ENCODE data around the gene DOCK10. TPM values are rescaled to one million over a fixed set of nuclear protein-coding genes. Genes with fewer than 3 reads are reported as not detected.
"Not testable (repeated sequence)": the region's sequence is repeated elsewhere in the genome, so short reads cannot be mapped to it uniquely, and the experiment has no call there.

DOCK10 gene
- total RNA-seq, 2 donors from 2014 or later: 334 to 378 TPM

- Mint-ChIP-seq H3K4me3 (peak overlapping the region; percentile 83), H3K36me3 (peaks cover 25% of the 10 kb centered on the region), H3K9me3 (no peaks in the 10 kb centered on the region), H3K27me3 (no peaks in the 10 kb centered on the region), H3K27ac (peak overlapping the region; percentile 92 to 98), H3K4me1 (ENCODE audit: low read depth in 2 of 2) (peaks cover 76 to 85% of the 10 kb centered on the region in 2 donors)
- DNase-seq (ENCODE audit: low spot score) (no peak), ATAC-seq (peak; percentile 81 to 89)
Observed at GRCh38 chr2:224957540-224958461, 84.5 kb downstream of the DOCK10 start.

DNA sequence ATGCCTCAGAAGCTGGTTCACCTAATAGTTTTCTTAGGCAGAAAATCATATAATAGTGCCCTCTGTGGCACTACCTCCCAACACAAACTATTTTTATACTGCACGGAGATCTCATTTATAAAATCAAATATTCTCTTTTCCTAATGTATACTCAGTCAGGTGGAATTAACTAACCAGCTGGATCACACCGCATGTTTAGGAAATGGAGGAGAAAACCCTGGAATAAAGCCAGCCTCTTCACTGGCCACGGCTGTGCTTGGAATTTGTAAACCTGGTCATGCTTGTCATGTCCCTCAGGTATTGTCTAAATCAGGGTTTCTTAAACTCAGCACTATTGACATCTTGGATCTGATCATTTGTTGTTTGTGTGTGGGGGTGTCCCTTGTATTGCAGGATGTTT lies 85.6 kb downstream of the DOCK10 start:
- Mint-ChIP-seq H3K4me1 (ENCODE audit: low read depth in 2 of 2) (peaks cover 75 to 86% of the 10 kb centered on the region in 2 donors), H3K27me3 (no peaks in the 10 kb centered on the region), H3K27ac (peak overlapping the region; percentile 92 to 98), H3K36me3 (peaks cover 24% of the 10 kb centered on the region), H3K9me3 (peaks cover 4% of the 10 kb centered on the region), H3K4me3 (no peak overlapping the region)
- DNase-seq (ENCODE audit: low spot score) (no peak), ATAC-seq (no peak)

- H3K27ac Mint-ChIP-seq: peak overlapping the region; percentile 12 to 98
- no peak for ATAC-seq
- no peaks in the 10 kb centered on the region for H3K27me3 Mint-ChIP-seq
- peaks cover 4% of the 10 kb centered on the region for H3K9me3 Mint-ChIP-seq
- peaks cover 78 to 86% of the 10 kb centered on the region in 2 donors for H3K4me1 Mint-ChIP-seq (ENCODE audit: low read depth in 2 of 2)
- H3K4me3 Mint-ChIP-seq: no peak overlapping the region
- peaks cover 16% of the 10 kb centered on the region for H3K36me3 Mint-ChIP-seq
- no peak for DNase-seq (ENCODE audit: low spot score)
Observed at GRCh38 chr2:224954980-224955379, 87.3 kb downstream of the DOCK10 start.

GRCh38 chr2:224952936-224953657 lies 89.2 kb downstream of the DOCK10 start:
- H3K27ac Mint-ChIP-seq: peak overlapping the region; percentile 84 to 93
- peaks cover 4% of the 10 kb centered on the region for H3K9me3 Mint-ChIP-seq
- DNase-seq (ENCODE audit: low spot score) (no peak), ATAC-seq (peak; percentile 71 to 85)
- peaks cover 26% of the 10 kb centered on the region for H3K36me3 Mint-ChIP-seq
- peaks cover 80 to 87% of the 10 kb centered on the region in 2 donors for H3K4me1 Mint-ChIP-seq (ENCODE audit: low read depth in 2 of 2)
- H3K27me3 Mint-ChIP-seq: no peaks in the 10 kb centered on the region
- H3K4me3 Mint-ChIP-seq: peak overlapping the region; percentile 81

- peaks cover 76 to 87% of the 10 kb centered on the region in 2 donors for H3K4me1 Mint-ChIP-seq (ENCODE audit: low read depth in 2 of 2)
- H3K36me3 Mint-ChIP-seq: peaks cover 25% of the 10 kb centered on the region
- ATAC-seq (peak; percentile 54 to 71), DNase-seq (ENCODE audit: low spot score) (no peak)
- peaks cover 4% of the 10 kb centered on the region for H3K9me3 Mint-ChIP-seq
- H3K4me3 Mint-ChIP-seq: peak overlapping the region; percentile 84
- H3K27ac Mint-ChIP-seq: peak overlapping the region; percentile 84 to 93
- H3K27me3 Mint-ChIP-seq: no peaks in the 10 kb centered on the region
Observed at GRCh38 chr2:224951723-224952481, 90.4 kb downstream of the DOCK10 start.

DNA sequence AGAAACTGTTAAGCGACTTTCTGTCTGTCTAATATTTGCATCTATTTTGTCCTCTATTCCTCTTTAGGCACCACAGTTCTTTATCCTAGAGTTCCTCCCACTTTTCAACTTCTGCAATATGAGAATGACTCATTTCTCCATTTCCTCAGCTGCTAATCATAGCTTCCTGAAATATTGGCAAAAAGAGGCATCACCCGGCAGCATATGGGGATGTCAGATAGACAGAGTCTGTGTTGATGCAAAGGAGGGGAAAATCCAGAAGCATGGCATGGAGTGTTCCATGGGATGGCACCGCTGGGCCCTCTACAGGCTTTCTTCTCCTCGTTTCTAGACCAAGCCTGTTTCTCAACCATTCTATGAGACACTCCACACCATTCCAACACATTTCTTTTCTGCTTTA lies 93.4 kb downstream of the DOCK10 start:
- H3K4me1 Mint-ChIP-seq (ENCODE audit: low read depth in 2 of 2): peaks cover 79 to 89% of the 10 kb centered on the region in 2 donors
- peak overlapping the region; percentile 62 for H3K4me3 Mint-ChIP-seq
- H3K9me3 Mint-ChIP-seq: peaks cover 4% of the 10 kb centered on the region
- H3K27ac Mint-ChIP-seq: peak overlapping the region; percentile 84 to 93
- DNase-seq (ENCODE audit: low spot score): no peak
- H3K27me3 Mint-ChIP-seq: no peaks in the 10 kb centered on the region
- H3K36me3 Mint-ChIP-seq: peaks cover 33% of the 10 kb centered on the region
- ATAC-seq: no peak

GRCh38 chr2:224948005-224948404 lies 94.3 kb downstream of the DOCK10 start:
- Mint-ChIP-seq H3K4me3 (peak overlapping the region; percentile 93), H3K27me3 (no peaks in the 10 kb centered on the region), H3K27ac (peak overlapping the region; percentile 84 to 93), H3K4me1 (ENCODE audit: low read depth in 2 of 2) (peaks cover 73 to 89% of the 10 kb centered on the region in 2 donors), H3K9me3 (peaks cover 4% of the 10 kb centered on the region), H3K36me3 (peaks cover 26% of the 10 kb centered on the region)
- DNase-seq (ENCODE audit: low spot score) (no peak), ATAC-seq (no peak)

- Mint-ChIP-seq H3K36me3 (peaks cover 26% of the 10 kb centered on the region), H3K9me3 (peaks cover 4% of the 10 kb centered on the region), H3K27ac (peak overlapping the region; percentile 84 to 93), H3K4me3 (peak overlapping the region; percentile 93), H3K27me3 (no peaks in the 10 kb centered on the region), H3K4me1 (ENCODE audit: low read depth in 2 of 2) (peaks cover 70 to 87% of the 10 kb centered on the region in 2 donors)
- DNase-seq (ENCODE audit: low spot score): no peak
- no peak for ATAC-seq
Observed at GRCh38 chr2:224947566-224947965, 94.7 kb downstream of the DOCK10 start.

DNA sequence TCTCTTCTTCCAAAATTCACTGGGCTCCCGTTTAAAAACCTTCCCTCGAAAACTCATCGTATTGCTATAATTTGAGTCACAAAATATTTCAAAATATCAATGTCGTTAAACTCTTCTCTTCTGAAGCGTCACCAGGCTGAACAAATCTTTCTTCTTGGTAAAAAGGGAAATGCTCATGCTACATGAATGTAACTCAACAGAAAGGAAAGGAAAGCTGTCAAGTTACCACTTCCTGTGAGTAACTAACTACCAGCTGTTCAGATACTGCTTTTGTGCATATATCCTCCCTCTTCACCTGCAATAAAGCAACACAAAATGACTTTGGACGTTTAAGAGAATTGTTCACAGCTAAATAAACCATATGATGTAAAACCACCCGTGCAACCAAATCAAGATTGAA lies 95.4 kb downstream of the DOCK10 start:
- Mint-ChIP-seq H3K4me3 (peak overlapping the region; percentile 93), H3K36me3 (peaks cover 27% of the 10 kb centered on the region), H3K9me3 (peaks cover 4% of the 10 kb centered on the region), H3K27ac (peak overlapping the region; percentile 84 to 93), H3K27me3 (no peaks in the 10 kb centered on the region), H3K4me1 (ENCODE audit: low read depth in 2 of 2) (peaks cover 70 to 87% of the 10 kb centered on the region in 2 donors)
- ATAC-seq: peak; percentile 86 to 88
- no peak for DNase-seq (ENCODE audit: low spot score)

DNA sequence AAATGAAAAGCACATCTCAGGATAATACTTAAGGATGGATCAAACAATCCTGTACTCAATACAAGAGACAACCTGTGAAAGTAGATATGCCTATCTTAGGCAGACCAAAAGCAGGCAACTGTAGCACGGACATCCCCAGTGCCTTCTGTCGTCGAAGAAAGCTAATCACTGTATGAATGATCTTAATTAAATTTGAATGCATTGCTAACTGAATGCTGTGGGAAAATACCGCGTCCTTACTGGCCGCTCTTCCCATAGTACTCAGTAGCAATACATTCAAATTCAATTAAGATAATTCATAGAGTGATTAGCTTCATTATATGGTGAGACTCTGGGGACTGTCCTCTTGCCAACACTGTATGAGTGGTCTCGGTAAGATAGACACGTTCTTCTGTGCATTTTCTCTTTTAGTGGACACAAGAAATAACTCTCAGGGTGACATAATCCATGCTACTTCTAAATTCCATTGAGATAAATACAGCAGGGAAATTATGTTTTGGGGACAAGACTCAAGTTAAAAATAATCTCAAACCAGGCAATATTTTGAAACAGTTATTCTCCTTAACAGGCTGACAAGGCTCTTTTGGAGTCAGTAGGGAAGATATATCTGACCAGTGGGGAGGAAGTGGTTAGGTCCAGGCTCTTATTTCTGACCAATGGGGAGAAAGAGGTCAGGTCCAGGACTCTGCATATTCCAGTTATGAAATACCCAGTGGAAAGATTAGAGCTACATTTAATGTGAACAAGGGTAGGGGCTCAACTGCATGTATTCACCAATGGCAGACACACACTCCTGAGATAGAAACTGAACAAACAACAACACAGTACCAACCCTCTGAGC lies 97.3 kb downstream of the DOCK10 start:
- peaks cover 33% of the 10 kb centered on the region for H3K36me3 Mint-ChIP-seq
- H3K9me3 Mint-ChIP-seq: peaks cover 8% of the 10 kb centered on the region
- H3K27me3 Mint-ChIP-seq: no peaks in the 10 kb centered on the region
- peak; percentile 40 to 58 for ATAC-seq
- no peak for DNase-seq (ENCODE audit: low spot score)
- peak overlapping the region; percentile 93 for H3K4me3 Mint-ChIP-seq
- H3K4me1 Mint-ChIP-seq (ENCODE audit: low read depth in 2 of 2): peaks cover 67 to 85% of the 10 kb centered on the region in 2 donors
- H3K27ac Mint-ChIP-seq: peak overlapping the region; percentile 84 to 93

DNA sequence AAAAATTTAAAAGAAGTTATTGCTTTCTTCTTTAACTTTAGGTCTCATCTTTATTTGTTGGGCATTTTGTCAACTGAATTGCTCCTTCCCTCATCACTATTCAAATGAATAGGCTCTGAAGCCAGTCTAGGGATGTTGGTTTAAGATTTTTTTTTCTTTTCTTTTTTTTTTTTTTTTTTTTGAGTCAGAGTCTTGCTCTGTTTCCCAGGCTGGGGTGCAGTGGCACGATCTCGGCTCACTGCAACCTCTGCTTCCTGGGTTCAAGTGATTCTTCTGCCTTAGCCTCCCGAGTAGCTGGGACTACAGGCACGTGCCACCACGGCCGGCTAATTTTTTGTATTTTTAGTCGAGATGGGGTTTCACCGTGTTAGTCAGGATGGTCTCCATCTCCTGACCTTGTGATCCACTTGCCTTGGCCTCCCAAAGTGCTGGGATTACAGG lies 98.6 kb downstream of the DOCK10 start:
- not testable (repeated sequence) for H3K9me3 Mint-ChIP-seq; DNase-seq (ENCODE audit: low spot score); H3K27me3 Mint-ChIP-seq
- peaks cover 30% of the 10 kb centered on the region for H3K36me3 Mint-ChIP-seq
- peak overlapping the region; percentile 93 for H3K4me3 Mint-ChIP-seq
- H3K27ac Mint-ChIP-seq: peak overlapping the region; percentile 84 to 93
- peaks cover 61 to 81% of the 10 kb centered on the region in 2 donors for H3K4me1 Mint-ChIP-seq (ENCODE audit: low read depth in 2 of 2)
- peak in 1 of 2 donors; percentile 59 for ATAC-seq

GRCh38 chr2:224941960-224942359 lies 100.3 kb downstream of the DOCK10 start:
- H3K4me3 Mint-ChIP-seq: peak overlapping the region; percentile 71
- no peaks in the 10 kb centered on the region for H3K27me3 Mint-ChIP-seq
- peaks cover 62 to 81% of the 10 kb centered on the region in 2 donors for H3K4me1 Mint-ChIP-seq (ENCODE audit: low read depth in 2 of 2)
- DNase-seq (ENCODE audit: low spot score) (no peak), ATAC-seq (no peak)
- H3K9me3 Mint-ChIP-seq: peaks cover 8% of the 10 kb centered on the region
- H3K27ac Mint-ChIP-seq: peak overlapping the region; percentile 89 to 93
- peaks cover 32% of the 10 kb centered on the region for H3K36me3 Mint-ChIP-seq
